Parathyroid adenoma (tissue), 2 donors: ENCODE data around the gene IRAK2.

ENCODE experiments used
- H2AFZ ChIP-seq: fragments of 300-600 bp; sonication (generic); one replicate; pipeline ENCODE4 v1.7.0; 2017; ENCODE audit warnings: antibody characterized with exemption, mild to moderate bottlenecking
- H3K27ac ChIP-seq: fragments of 300-600 bp; sonication (generic); one replicate; pipeline ENCODE4 v1.7.0; 2017
- H3K27me3 ChIP-seq: fragments of 300-600 bp; sonication (generic); one replicate; pipeline ENCODE4 v1.7.0; 2017; ENCODE audit warnings: low read length; ENCODE audit not compliant: control insufficient read depth, insufficient read depth
- H3K36me3 ChIP-seq: fragments of 300-600 bp; sonication (generic); one replicate; pipeline ENCODE4 v1.7.0; 2017; ENCODE audit warnings: low read length; ENCODE audit not compliant: control insufficient read depth, insufficient read depth
- H3K4me1 ChIP-seq: fragments of 300-600 bp; sonication (generic); one replicate; pipeline ENCODE4 v1.7.0; 2017; ENCODE audit warnings: control low read depth
- H3K4me2 ChIP-seq: fragments of 300-600 bp; sonication (generic); one replicate; pipeline ENCODE4 v1.7.0; 2017; ENCODE audit warnings: low read length
- H3K4me3 ChIP-seq: fragments of 300-600 bp; sonication (generic); one replicate; pipeline ENCODE4 v1.7.0; 2017; ENCODE audit warnings: low read depth, low read length
- H3K79me2 ChIP-seq: fragments of 300-600 bp; sonication (generic); one replicate; pipeline ENCODE4 v1.7.0; 2017; ENCODE audit warnings: control low read depth
- H3K9ac ChIP-seq: fragments of 300-600 bp; sonication (generic); one replicate; pipeline ENCODE4 v1.7.0; 2017; ENCODE audit warnings: mild to moderate bottlenecking
- H3K9me3 ChIP-seq: fragments of 300-600 bp; sonication (generic); one replicate; pipeline ENCODE4 v1.7.0; 2017; ENCODE audit warnings: low read length; ENCODE audit not compliant: control insufficient read depth
- TF ChIP-seq, protein P1 (sequence below): fragments of 300-600 bp; sonication (generic); IDR thresholded peaks from one replicate; pipeline ENCODE4 v1.7.0; 2017; ENCODE audit warnings: antibody characterized with exemption, mild to moderate bottlenecking
- donor health status: primary hyperparathyroidism.

The IRAK2 gene

DNA sequence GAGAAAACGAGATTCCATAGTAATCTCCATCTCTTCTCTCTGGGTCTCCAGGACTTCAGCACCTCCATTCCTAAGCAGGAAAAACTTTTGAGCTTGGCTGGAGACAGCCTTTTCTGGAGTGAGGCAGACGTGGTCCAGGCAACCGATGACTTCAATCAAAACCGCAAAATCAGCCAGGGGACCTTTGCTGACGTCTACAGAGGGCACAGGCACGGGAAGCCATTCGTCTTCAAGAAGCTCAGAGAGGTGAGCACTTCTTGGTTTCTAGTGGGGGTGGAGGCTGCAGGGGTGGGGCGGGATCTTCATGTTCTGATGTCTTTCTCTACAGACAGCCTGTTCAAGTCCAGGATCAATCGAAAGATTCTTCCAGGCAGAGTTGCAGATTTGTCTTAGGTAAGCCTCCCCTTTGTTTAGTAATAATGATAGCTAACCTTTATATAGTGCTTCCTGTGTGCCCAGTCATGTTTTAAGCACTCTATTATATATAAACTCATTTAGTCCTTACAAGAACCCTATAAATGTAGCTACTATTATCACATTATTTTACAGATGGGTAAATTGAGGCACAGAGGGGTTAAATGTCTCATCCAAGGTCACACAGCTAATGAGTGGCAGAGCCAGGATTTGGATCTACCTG lies 48.6 kb downstream of the IRAK2 start:
- Histone ChIP-seq H3K27ac (no peak overlapping the region), H3K27me3 (no peaks in the 10 kb centered on the region), H2AFZ (no peak overlapping the region), H3K79me2 (no peaks in the 10 kb centered on the region), H3K4me3 (no peak overlapping the region), H3K4me1 (no peaks in the 10 kb centered on the region), H3K9ac (no peak overlapping the region), H3K4me2 (no peak overlapping the region), H3K9me3 (no peaks in the 10 kb centered on the region), H3K36me3 (no peaks in the 10 kb centered on the region)
- TF ChIP-seq, protein P1, sequence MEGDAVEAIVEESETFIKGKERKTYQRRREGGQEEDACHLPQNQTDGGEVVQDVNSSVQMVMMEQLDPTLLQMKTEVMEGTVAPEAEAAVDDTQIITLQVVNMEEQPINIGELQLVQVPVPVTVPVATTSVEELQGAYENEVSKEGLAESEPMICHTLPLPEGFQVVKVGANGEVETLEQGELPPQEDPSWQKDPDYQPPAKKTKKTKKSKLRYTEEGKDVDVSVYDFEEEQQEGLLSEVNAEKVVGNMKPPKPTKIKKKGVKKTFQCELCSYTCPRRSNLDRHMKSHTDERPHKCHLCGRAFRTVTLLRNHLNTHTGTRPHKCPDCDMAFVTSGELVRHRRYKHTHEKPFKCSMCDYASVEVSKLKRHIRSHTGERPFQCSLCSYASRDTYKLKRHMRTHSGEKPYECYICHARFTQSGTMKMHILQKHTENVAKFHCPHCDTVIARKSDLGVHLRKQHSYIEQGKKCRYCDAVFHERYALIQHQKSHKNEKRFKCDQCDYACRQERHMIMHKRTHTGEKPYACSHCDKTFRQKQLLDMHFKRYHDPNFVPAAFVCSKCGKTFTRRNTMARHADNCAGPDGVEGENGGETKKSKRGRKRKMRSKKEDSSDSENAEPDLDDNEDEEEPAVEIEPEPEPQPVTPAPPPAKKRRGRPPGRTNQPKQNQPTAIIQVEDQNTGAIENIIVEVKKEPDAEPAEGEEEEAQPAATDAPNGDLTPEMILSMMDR: no peak

DNA sequence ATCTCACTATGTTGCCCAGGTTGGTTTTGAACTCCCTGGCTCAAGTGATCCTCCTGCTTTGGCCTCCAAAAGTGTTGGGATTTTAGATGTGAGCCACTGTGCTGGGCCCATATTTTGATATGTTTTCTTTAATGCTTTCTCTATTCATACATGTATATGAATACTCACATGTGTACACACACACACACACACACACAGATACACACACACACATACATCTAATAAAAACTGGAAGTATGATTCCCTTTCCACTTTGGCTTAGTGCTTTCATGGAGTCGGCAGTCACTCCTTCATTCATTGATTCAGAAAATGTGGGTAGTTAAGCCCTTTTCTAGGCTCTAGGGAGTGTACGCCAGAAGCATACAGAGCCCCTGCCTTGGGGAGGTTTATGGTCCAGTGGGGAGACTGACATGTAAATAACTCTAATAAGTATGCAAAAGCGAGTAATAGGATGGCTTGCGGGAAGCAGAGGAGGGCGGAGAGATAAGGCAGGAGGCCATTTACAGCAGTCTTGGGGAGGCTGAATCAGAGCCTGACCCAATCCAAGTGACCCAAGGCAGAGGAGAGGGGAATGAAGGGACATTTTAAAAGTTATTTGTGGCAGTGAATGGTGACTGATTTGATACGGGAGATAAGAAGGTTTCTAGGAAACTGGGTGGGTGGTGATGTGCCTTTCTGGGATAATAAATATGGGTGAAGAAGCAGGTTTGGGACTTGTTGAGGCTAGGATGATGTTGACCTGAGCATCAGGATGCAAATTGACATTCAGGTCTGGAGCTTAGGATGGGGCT lies 51.1 kb downstream of the IRAK2 start:
- Histone ChIP-seq H3K4me3 (no peak overlapping the region), H3K4me1 (no peaks in the 10 kb centered on the region), H3K9me3 (no peaks in the 10 kb centered on the region), H3K79me2 (no peaks in the 10 kb centered on the region), H3K36me3 (no peaks in the 10 kb centered on the region), H3K4me2 (no peak overlapping the region), H3K9ac (no peak overlapping the region), H2AFZ (no peak overlapping the region), H3K27ac (no peak overlapping the region), H3K27me3 (no peaks in the 10 kb centered on the region)
- TF ChIP-seq, protein P1: no peak

DNA sequence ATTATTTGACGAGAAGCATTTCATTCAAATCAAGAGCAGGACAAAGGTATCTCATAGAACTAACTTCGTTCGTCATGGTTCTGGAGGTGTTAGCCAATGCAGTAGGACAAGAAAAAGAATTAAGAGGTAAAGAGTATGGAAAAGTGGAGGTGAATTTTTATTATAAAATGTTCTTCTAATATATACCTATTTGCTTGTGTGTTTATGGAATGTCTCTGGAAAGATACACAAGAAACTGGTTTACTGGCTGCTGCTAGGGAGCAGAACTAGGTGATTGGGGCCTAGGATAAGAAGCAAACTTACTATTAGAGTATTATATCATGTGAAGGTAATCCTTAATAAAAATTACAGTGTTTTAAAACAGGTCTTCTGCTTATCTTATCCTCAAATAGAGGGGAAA lies 52.6 kb downstream of the IRAK2 start:
- H3K9me3 ChIP-seq: no peaks in the 10 kb centered on the region
- no peaks in the 10 kb centered on the region for H3K36me3 ChIP-seq
- H3K27me3 ChIP-seq: no peaks in the 10 kb centered on the region
- H3K4me2 ChIP-seq: no peak overlapping the region
- TF ChIP-seq, protein P1: no peak
- no peaks in the 10 kb centered on the region for H3K79me2 ChIP-seq
- no peak overlapping the region for H3K9ac ChIP-seq
- no peaks in the 10 kb centered on the region for H3K4me1 ChIP-seq
- H3K4me3 ChIP-seq: no peak overlapping the region
- H2AFZ ChIP-seq: no peak overlapping the region
- no peak overlapping the region for H3K27ac ChIP-seq

DNA sequence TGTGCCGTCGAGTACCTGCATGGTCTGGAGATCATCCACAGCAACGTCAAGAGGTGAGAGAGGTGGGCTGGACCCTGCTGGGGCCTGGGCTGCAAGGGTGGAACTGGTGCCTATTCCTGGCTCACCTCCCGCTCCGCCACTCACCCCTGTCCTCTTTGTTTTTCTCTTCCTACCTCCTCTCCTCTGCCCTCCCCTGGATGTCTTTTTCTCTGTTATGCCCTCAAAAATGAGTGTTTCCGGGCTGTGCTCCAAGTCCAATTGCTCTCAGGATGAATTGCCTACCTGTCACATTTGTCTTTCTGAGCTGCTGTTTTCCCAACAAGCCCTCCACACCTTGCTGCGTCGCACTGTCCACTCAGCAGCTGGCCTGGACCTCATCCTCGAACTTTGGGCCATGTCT lies 55.0 kb downstream of the IRAK2 start:
- no peak overlapping the region for H3K4me3 ChIP-seq
- H3K27ac ChIP-seq: no peak overlapping the region
- no peaks in the 10 kb centered on the region for H3K36me3 ChIP-seq
- no peak overlapping the region for H3K4me2 ChIP-seq
- no peaks in the 10 kb centered on the region for H3K27me3 ChIP-seq
- H3K9ac ChIP-seq: no peak overlapping the region
- no peak overlapping the region for H2AFZ ChIP-seq
- TF ChIP-seq, protein P1: no peak
- H3K79me2 ChIP-seq: no peaks in the 10 kb centered on the region
- H3K9me3 ChIP-seq: no peaks in the 10 kb centered on the region
- no peaks in the 10 kb centered on the region for H3K4me1 ChIP-seq
